Lung (tissue), 12 donors: ENCODE results near the gene ADCY3. TPM values are rescaled to one million over a fixed set of nuclear protein-coding genes. Genes with fewer than 3 reads are reported as not detected.

ENCODE experiments used
- ATAC-seq: fragments of 200-7000 bp; cut with Tn5 transposase; one replicate; pipeline ENCODE4 v1.9.1; 2020; ENCODE audit warnings: moderate number of reproducible peaks; ENCODE audit not compliant: insufficient read depth, low FRiP score
- DNase-seq, 3 donors: peaks; one replicate each; pipeline ENCODE4 v3.0.0-alpha.2; 2013 to 2017
- H3K27ac ChIP-seq, 2 donors: one replicate each; pipeline ENCODE4 v1.5.1; 2013; ENCODE audit warnings: mild to moderate bottlenecking in 2 of 2, moderate library complexity in 2 of 2, control low read depth in 1 of 2, inconsistent platforms in 1 of 2, low read depth in 1 of 2, low read length in 1 of 2
- H3K27me3 ChIP-seq, 3 donors: one replicate each; pipeline ENCODE4 v1.5.1; 2013; ENCODE audit warnings: low read length in 2 of 3; ENCODE audit not compliant: control insufficient read depth in 3 of 3, insufficient read depth in 3 of 3
- H3K36me3 ChIP-seq, 4 donors: one replicate each; pipeline ENCODE4 v1.5.1; 2013; ENCODE audit warnings: low read length in 4 of 4, mild to moderate bottlenecking in 1 of 4, moderate library complexity in 1 of 4; ENCODE audit not compliant: control insufficient read depth in 4 of 4, insufficient read depth in 4 of 4
- H3K4me1 ChIP-seq, 5 donors: one replicate each; pipeline ENCODE4 v1.5.1; 2013; ENCODE audit warnings: low read length in 5 of 5, mild to moderate bottlenecking in 2 of 5, moderate library complexity in 1 of 5; ENCODE audit not compliant: control insufficient read depth in 5 of 5, insufficient read depth in 5 of 5
- H3K4me3 ChIP-seq: one replicate; pipeline ENCODE4 v1.5.1; 2013; ENCODE audit warnings: mild to moderate bottlenecking, control low read depth, moderate library complexity
- H3K9ac ChIP-seq, 2 donors: one replicate each; pipeline ENCODE4 v1.5.1; 2013; ENCODE audit warnings: low read length in 2 of 2, control low read depth in 1 of 2; ENCODE audit not compliant: insufficient read depth in 1 of 2
- H3K9me3 ChIP-seq, 4 donors: one replicate each; pipeline ENCODE4 v1.5.1; 2013; ENCODE audit warnings: low read length in 3 of 4, mild to moderate bottlenecking in 1 of 4, moderate library complexity in 1 of 4; ENCODE audit not compliant: control insufficient read depth in 4 of 4, insufficient read depth in 3 of 4
- CTCF ChIP-seq: IDR thresholded peaks from 2 replicates; pipeline ENCODE4 v1.5.1; 2012; ENCODE audit warnings: mild to moderate bottlenecking; ENCODE audit errors: control extremely low read depth, extremely low read depth
- WGBS, 2 donors: extraction: QIAGEN DNeasy Blood & Tissue Kit; methylation state at CpG; one replicate each; pipeline ENCODE4 v1.1.7; 2013; 5-methylcytosine and 5-hydroxymethylcytosine counted together
- polyA plus RNA-seq, 2 donors: library from polyadenylated mRNA; stranded (reverse); fragments of 200-250 nt; gene quantifications; one replicate each; pipeline ENCODE4 v1.2.1, GENCODE V29; 2013
- total RNA-seq, 2 donors: library from RNA; depleted of rRNA in 1 of 2; stranded (reverse); fragments of >200 nt in 1 of 2; gene quantifications; one replicate each; pipeline ENCODE4 v1.2.1, GENCODE V29; 2014 to 2021
- donor health status: control.
- donor health status: control.
- donor health status: Bipolar disorder and iron deficiency.
- donor health status: healthy.
- donor health status: DM: yes; HTN: yes; CAD: no.

ADCY3 gene
- total and polyA plus RNA-seq, 4 donors = 27.9 to 74.8 (median 45.8) TPM

- Histone ChIP-seq H3K4me3 (no peak overlapping the region), H3K9me3 (no peaks in the 10 kb centered on the region), H3K4me1 (peaks cover 0 to 10% (median 2%) of the 10 kb centered on the region in 5 donors), H3K9ac (no peak overlapping the region), H3K27me3 (no peaks in the 10 kb centered on the region), H3K36me3 (peaks cover 0 to 17% (median 2%) of the 10 kb centered on the region in 4 donors), H3K27ac (no peak overlapping the region)
- TF ChIP-seq CTCF = no peak
- DNase-seq (no peak), ATAC-seq (no peak)
- WGBS, 2 donors = 87 to 91% methylated on average over 12 to 18 of the region's 18 CpGs
These were observed 88.6 kb downstream of the ADCY3 start for GRCh38 chr2:24831221-24832072.

GRCh38 chr2:24830786-24831185, 89.3 kb downstream of the ADCY3 start:
- no peak for DNase-seq
- Histone ChIP-seq H3K9me3 (no peaks in the 10 kb centered on the region), H3K4me1 (peaks cover 0 to 10% (median 2%) of the 10 kb centered on the region in 5 donors), H3K9ac (no peak overlapping the region), H3K4me3 (no peak overlapping the region), H3K27me3 (no peaks in the 10 kb centered on the region), H3K36me3 (peaks cover 0 to 17% (median 2%) of the 10 kb centered on the region in 4 donors), H3K27ac (no peak overlapping the region)
- TF ChIP-seq CTCF = no peak
- 95% methylated on average over 12 of the region's 12 CpGs for WGBS, 2 donors
- ATAC-seq = no peak

- H3K27ac ChIP-seq = no peak overlapping the region
- DNase-seq = peak in 2 of 3 donors; percentile 28 to 31
- WGBS, 2 donors = 89 to 91% methylated on average over 5 of the region's 5 CpGs
- H3K4me3 ChIP-seq = no peak overlapping the region
- no peak overlapping the region for H3K9ac ChIP-seq
- no peak for ATAC-seq
- H3K4me1 ChIP-seq = peaks cover 0 to 10% (median 2%) of the 10 kb centered on the region in 5 donors
- TF ChIP-seq CTCF = no peak
- peaks cover 0 to 17% (median 2%) of the 10 kb centered on the region in 4 donors for H3K36me3 ChIP-seq
- no peaks in the 10 kb centered on the region for H3K27me3 ChIP-seq
- no peaks in the 10 kb centered on the region for H3K9me3 ChIP-seq
These were observed 89.7 kb downstream of the ADCY3 start for GRCh38 chr2:24830351-24830750.
